Transverse colon (tissue), 4 donors: ENCODE data around the gene KRT83. TPM values are rescaled to one million over a fixed set of nuclear protein-coding genes. Genes with fewer than 3 reads are reported as not detected.
"Not testable (repeated sequence)": the region's sequence is repeated elsewhere in the genome, so short reads cannot be mapped to it uniquely, and the experiment has no call there.

ENCODE experiments used
- DNase-seq: peaks from one replicate; pipeline ENCODE4 v3.0.0-alpha.2; 2019
- H3K27ac ChIP-seq, 4 donors: fragments of 200-600 bp; sonication (generic); 2 replicates each; pipeline ENCODE4 v1.5.1; 2016 to 2018; ENCODE audit warnings: inconsistent platforms in 4 of 4
- H3K27me3 ChIP-seq: fragments of 200-600 bp; sonication (generic); 2 replicates; pipeline ENCODE4 v1.5.1; 2017; ENCODE audit warnings: inconsistent platforms
- H3K36me3 ChIP-seq, 4 donors: fragments of 200-600 bp; sonication (generic); 2 replicates each; pipeline ENCODE4 v1.5.1; 2017 to 2019; ENCODE audit warnings: inconsistent platforms in 4 of 4
- H3K4me1 ChIP-seq, 4 donors: fragments of 200-600 bp; sonication (generic); 2 replicates each; pipeline ENCODE4 v1.5.1; 2017 to 2020; ENCODE audit warnings: inconsistent platforms in 4 of 4
- H3K4me3 ChIP-seq, 4 donors: fragments of 200-600 bp; sonication (generic); 1 replicate in 1 of 4; 2 replicates in 3 of 4; pipeline versions ENCODE4 v1.5.1 to v1.6.1; 2017 to 2019; ENCODE audit warnings: inconsistent platforms in 4 of 4
- H3K9me3 ChIP-seq, 2 donors: fragments of 200-600 bp; sonication (generic); 2 replicates each; pipeline ENCODE4 v1.5.1; 2017 to 2019; ENCODE audit warnings: inconsistent platforms in 2 of 2
- EP300 ChIP-seq: sonication (generic); formaldehyde crosslinking; IDR thresholded peaks from one replicate; pipeline ENCODE4 v1.6.1; 2017; ENCODE audit warnings: antibody characterized with exemption, low read depth
- POLR2A ChIP-seq: fragments of 450-650 bp; IDR thresholded peaks from one replicate; pipeline ENCODE4 v1.6.1; 2016; ENCODE audit warnings: antibody characterized with exemption, mild to moderate bottlenecking, moderate library complexity
- POLR2AphosphoS5 ChIP-seq, 3 donors: sonication (generic); formaldehyde crosslinking; IDR thresholded peaks; one replicate each; pipeline ENCODE4 v1.6.1; 2016; ENCODE audit warnings: antibody characterized with exemption in 3 of 3
- WGBS, 2 donors: methylation state at CpG; one replicate each; pipeline ENCODE4 v1.1.5; 2018; ENCODE audit warnings: low coverage in 1 of 2; 5-methylcytosine and 5-hydroxymethylcytosine counted together
- in situ Hi-C, 4 donors: fragments of 200-750 bp; cut with MboI; loops; one replicate each; pipeline versions ENCODE4 v1.15.0 to v1.15.1; 2017; ENCODE audit warnings: low sequenced_read_pairs in 3 of 4, low pct_ligation_motif_present in 1 of 4, low pct_unique_long_range_greater_than_20kb in 1 of 4
- intact Hi-C: fragments of 100-400 bp; cut with DNase I; formaldehyde crosslinking; loops from one replicate; pipeline ENCODE4 v1.15.1; 2023; ENCODE audit warnings: low total_unique reads
- total RNA-seq, 4 donors: library from RNA; depleted of rRNA; stranded (reverse); fragments of >200 nt; gene quantifications; one replicate each; pipeline ENCODE4 v1.1.0, GENCODE V29; 2016
- TF ChIP-seq, protein P1 (sequence below), 5 experiments: fragments of 200-600 bp in 3 of 5; fragments of 450-650 bp in 2 of 5; sonication (generic) in 3 of 5; IDR thresholded peaks; 1 replicate in 2 of 5; 2 replicates in 3 of 5; pipeline ENCODE4 v1.5.1; 2016 to 2017; ENCODE audit warnings: antibody characterized with exemption in 5 of 5, inconsistent platforms in 3 of 5, mild to moderate bottlenecking in 2 of 5, moderate library complexity in 1 of 5

KRT83 gene
- total RNA-seq, 4 donors from 2014 or later, result not detected

DNA sequence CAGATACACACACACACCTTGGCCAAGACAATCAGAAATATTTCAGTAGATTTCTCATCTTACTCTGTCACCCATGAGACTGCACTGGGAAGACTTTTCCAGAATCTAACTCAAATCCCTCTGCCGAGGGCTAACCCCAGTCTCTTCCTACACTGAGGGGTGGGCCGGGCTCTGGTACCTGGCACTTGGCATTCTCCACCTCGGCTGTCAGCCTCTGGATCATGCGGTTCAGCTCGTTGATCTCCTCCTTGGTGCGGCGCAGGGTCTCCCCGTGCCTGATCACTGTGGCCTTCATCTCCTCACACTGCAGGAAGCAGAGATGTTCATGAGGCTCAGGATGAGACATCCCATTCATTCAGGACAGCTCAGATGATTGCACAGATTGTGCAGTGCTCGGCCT lies 4.9 kb downstream of the KRT83 start:
- peaks cover 0 to 3% (median 0%) of the 10 kb centered on the region in 4 donors for H3K4me1 ChIP-seq
- no peak for DNase-seq
- intact Hi-C loops (no loop called here), in situ Hi-C loops (no loop called here)
- H3K9me3 ChIP-seq, result no peaks in the 10 kb centered on the region
- H3K27me3 ChIP-seq, result peaks cover 21% of the 10 kb centered on the region
- WGBS, 2 donors, result 80% methylated on average over 9 of the region's 9 CpGs; no CpG with 5 or more reads in 1 of the 2 donors
- H3K36me3 ChIP-seq, result no peaks in the 10 kb centered on the region
- no peak overlapping the region for H3K27ac ChIP-seq
- TF ChIP-seq, protein P1, sequence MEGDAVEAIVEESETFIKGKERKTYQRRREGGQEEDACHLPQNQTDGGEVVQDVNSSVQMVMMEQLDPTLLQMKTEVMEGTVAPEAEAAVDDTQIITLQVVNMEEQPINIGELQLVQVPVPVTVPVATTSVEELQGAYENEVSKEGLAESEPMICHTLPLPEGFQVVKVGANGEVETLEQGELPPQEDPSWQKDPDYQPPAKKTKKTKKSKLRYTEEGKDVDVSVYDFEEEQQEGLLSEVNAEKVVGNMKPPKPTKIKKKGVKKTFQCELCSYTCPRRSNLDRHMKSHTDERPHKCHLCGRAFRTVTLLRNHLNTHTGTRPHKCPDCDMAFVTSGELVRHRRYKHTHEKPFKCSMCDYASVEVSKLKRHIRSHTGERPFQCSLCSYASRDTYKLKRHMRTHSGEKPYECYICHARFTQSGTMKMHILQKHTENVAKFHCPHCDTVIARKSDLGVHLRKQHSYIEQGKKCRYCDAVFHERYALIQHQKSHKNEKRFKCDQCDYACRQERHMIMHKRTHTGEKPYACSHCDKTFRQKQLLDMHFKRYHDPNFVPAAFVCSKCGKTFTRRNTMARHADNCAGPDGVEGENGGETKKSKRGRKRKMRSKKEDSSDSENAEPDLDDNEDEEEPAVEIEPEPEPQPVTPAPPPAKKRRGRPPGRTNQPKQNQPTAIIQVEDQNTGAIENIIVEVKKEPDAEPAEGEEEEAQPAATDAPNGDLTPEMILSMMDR (IDR thresholded peaks at IDR 0.05), result no peak
- TF ChIP-seq POLR2A, result no peak
- TF ChIP-seq POLR2AphosphoS5 (IDR thresholded peaks at IDR 0.05), result no peak
- TF ChIP-seq EP300, result no peak
- H3K4me3 ChIP-seq, result no peak overlapping the region

DNA sequence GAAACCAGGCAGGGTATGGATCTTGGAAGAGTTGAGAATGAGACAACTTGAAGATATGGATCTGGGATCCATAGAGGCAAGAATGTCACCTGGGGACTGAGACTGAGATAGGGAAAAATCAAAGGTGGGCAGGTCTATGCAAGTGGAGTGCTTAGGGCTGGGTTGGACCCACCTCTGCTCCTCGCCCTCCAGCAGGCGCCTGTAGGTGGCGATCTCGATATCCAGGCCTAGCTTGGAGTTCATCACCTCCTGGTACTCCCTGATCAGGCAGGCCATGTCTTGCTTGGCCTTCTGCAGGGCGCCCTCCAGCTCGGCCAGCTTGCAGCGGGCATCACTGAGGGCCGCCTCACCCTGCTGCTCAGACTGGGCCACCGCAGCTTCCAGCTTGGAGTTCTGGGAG lies 5.5 kb downstream of the KRT83 start:
- peaks cover 21% of the 10 kb centered on the region for H3K27me3 ChIP-seq
- WGBS, 2 donors, result 61 to 64% methylated on average over 3 to 9 of the region's 9 CpGs
- DNase-seq, H3K36me3 ChIP-seq, intact Hi-C loops, in situ Hi-C loops, H3K27ac ChIP-seq, H3K9me3 ChIP-seq, H3K4me1 ChIP-seq, H3K4me3 ChIP-seq: not testable (repeated sequence)
- TF ChIP-seq, protein P1 (IDR thresholded peaks at IDR 0.05), result peak in 2 of 5 experiments; percentile 15 to 27

DNA sequence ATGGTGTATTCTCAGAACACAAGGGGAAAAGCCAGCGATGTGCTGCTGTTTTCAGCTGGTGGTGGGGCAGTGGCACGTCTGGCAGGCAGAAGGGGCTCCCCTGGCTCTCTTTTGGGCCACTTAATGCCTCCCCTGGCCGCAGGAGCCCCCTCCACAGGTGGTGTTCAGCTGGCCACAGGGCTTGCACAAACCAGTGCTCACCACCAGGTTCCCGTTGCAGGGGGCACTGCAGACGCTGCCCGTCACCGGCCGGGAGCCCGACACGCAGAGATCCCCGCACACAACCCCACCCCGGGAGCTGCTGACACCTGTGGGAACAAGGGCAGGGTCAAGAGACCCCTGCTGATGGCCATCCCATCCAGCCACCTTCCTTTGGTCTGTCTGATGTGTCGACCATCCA lies 6.7 kb downstream of the KRT83 start:
- H3K4me3 ChIP-seq, result no peak overlapping the region
- H3K4me1 ChIP-seq, result no peaks in the 10 kb centered on the region
- TF ChIP-seq, protein P1 (IDR thresholded peaks at IDR 0.05), result no peak
- no peak for TF ChIP-seq POLR2A
- no peak for TF ChIP-seq EP300
- no peak for TF ChIP-seq POLR2AphosphoS5 (IDR thresholded peaks at IDR 0.05)
- H3K9me3 ChIP-seq, result no peaks in the 10 kb centered on the region
- no peaks in the 10 kb centered on the region for H3K36me3 ChIP-seq
- intact Hi-C loops, result no loop called here
- in situ Hi-C loops, result no loop called here
- peaks cover 26% of the 10 kb centered on the region for H3K27me3 ChIP-seq
- 79% methylated on average over 9 of the region's 13 CpGs; no CpG with 5 or more reads in 1 of the 2 donors for WGBS, 2 donors
- H3K27ac ChIP-seq, result no peak overlapping the region
- DNase-seq, result no peak

DNA sequence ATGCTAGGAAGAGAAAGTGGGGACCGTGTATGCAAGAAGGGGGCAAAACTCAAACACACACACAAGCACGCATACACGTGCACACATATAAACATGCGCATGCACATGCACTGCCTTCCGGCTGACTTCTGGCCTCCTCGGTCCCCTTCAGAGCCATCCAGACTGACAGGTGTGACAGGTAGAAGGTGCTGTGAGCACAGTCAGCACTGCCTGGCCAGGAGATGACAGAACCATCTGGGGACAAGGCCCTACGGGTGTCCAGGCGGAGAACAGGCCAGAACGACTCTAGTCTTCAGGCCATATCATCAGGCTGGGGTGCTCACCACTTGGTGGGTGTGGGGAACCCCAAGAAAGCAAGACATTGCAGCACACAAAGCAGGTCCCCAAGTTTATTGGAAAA lies 7.3 kb downstream of the KRT83 start:
- no peak overlapping the region for H3K4me3 ChIP-seq
- DNase-seq, result no peak
- intact Hi-C loops (no loop called here), in situ Hi-C loops (no loop called here)
- H3K36me3 ChIP-seq, result no peaks in the 10 kb centered on the region
- TF ChIP-seq, protein P1 (IDR thresholded peaks at IDR 0.05), result no peak
- TF ChIP-seq EP300, result no peak
- TF ChIP-seq POLR2A, result no peak
- TF ChIP-seq POLR2AphosphoS5 (IDR thresholded peaks at IDR 0.05), result no peak
- WGBS, 2 donors, result 55 to 81% methylated on average over 2 to 9 of the region's 9 CpGs
- H3K27ac ChIP-seq, result no peak overlapping the region
- peaks cover 32% of the 10 kb centered on the region for H3K27me3 ChIP-seq
- peaks cover 0 to 1% (median under 1%) of the 10 kb centered on the region in 4 donors for H3K4me1 ChIP-seq
- H3K9me3 ChIP-seq, result no peaks in the 10 kb centered on the region
